GM12872 (cell line): ENCODE results near the gene PCP4L1.

ENCODE experiments used
- TF ChIP-seq, protein P1 (sequence below): IDR thresholded peaks from 3 replicates; pipeline ENCODE4 v1.5.1; 2011; ENCODE audit warnings: low read depth, mild to moderate bottlenecking, low read length, moderate library complexity; ENCODE audit not compliant: insufficient read depth

PCP4L1 gene

DNA sequence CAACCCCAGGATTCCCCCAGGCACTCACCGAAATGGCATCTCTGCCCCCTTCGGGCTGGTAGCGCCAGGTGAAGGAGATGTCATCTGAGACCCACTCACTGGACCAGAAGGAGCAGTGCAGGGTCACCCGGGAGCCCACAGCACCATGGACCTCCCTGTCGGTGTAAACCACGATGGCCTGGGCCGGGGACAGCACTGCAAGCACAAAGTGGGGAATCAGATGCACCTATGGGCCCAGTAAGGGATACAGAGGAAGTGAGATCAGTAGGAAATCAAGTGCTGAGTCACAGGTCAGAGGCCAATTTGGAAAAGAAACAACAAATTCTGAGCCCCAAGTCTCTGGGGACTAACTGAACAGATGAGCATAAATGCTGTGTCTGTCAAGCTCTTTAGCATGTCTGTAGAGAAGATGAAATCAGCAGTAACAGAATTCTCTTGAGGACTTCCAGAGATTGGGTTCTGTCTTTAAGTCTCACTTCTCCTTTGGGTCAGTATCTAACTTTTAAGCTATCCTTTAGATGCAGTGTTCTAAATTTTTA lies 48.8 kb downstream of the PCP4L1 start:
- TF ChIP-seq, protein P1, sequence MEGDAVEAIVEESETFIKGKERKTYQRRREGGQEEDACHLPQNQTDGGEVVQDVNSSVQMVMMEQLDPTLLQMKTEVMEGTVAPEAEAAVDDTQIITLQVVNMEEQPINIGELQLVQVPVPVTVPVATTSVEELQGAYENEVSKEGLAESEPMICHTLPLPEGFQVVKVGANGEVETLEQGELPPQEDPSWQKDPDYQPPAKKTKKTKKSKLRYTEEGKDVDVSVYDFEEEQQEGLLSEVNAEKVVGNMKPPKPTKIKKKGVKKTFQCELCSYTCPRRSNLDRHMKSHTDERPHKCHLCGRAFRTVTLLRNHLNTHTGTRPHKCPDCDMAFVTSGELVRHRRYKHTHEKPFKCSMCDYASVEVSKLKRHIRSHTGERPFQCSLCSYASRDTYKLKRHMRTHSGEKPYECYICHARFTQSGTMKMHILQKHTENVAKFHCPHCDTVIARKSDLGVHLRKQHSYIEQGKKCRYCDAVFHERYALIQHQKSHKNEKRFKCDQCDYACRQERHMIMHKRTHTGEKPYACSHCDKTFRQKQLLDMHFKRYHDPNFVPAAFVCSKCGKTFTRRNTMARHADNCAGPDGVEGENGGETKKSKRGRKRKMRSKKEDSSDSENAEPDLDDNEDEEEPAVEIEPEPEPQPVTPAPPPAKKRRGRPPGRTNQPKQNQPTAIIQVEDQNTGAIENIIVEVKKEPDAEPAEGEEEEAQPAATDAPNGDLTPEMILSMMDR = no peak

DNA sequence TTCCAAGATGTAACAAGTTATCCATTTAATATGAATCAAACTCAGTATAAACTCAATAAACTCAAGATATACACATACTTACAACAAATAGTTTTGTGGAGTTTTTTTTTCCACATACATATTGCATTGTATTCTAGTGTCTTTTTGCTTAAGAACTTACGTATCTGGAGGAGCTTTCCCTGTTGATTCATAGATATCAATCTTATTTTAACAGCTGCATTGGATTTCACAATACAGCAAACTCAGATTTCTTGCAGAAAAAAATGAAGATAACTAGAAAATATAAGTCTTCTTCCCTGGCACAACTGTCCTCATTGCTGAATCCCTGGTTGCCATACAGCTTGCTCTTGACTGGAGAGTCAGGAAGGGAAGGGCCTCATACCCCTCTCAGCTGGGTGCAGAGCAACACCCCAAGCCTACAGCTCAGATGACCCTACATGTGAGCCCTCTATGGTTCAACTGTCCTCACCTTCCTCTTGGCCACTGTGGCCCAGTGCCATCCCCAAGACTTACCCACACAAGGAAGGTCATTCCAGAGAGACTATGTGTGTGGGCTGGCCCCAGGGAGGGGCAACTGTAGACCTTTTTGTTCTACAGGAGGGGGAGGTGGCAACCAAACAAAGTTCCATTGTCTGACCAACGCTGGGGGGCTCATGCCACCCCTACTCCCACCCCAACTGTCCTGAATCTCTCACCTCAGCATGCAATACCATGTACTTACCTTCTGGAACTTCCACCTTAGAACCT lies 49.5 kb downstream of the PCP4L1 start:
- TF ChIP-seq, protein P1 = no peak

DNA sequence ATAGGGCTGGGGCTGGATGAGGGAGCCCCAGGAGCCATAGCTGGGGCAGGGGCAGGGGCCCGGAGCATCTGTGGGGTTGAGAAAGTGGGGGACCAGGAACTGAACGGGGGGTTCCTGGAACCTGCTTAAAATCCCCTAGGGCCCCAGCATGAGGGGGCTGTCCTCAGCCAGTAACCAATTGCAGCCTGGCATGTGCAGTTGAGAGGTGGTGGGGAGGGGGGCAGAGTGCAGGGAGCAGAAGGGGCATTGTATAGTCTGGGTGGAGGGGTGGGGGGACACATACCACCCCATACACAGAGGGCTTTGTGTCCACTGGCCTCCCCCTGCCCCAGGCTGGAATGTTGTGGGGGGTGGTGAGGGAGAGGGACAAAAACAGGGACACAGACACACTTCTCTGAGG lies 51.3 kb downstream of the PCP4L1 start, which contains the start of gene MPZ:
Gene MPZ (minus strand): TSS at position 101 of the 400 bp plus-strand sequence. CDS start 63 bp downstream, at position 38.
- TF ChIP-seq, protein P1 = no peak

DNA sequence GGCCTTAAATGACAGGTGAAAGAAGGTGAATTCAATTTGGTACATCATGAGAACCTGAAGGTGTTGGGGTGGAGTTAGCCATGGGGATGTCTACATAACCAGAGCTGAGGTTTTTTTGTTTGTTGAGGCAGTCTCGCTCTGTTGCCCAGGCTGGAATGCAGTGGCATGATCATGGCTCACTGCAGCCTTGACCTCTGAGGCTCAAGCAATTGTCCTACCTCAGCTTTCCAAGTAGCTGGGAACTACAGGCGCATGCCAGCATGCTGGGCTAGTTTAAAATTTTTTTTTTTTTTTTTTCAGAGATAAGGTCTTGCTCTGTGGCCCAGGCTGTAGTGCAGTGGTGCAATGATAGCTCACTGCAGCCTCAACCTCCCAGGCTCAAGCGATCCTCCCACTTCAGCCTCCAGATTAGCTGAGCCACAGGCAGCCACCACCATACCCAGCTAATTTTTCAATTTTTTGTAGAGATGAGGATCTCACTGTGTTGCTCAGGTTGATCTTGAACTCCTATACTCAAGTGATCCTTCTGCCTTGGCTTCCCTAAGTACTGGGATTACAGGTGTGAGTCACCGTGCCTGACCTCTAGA lies 53.1 kb downstream of the PCP4L1 start:
- TF ChIP-seq, protein P1 = no peak

DNA sequence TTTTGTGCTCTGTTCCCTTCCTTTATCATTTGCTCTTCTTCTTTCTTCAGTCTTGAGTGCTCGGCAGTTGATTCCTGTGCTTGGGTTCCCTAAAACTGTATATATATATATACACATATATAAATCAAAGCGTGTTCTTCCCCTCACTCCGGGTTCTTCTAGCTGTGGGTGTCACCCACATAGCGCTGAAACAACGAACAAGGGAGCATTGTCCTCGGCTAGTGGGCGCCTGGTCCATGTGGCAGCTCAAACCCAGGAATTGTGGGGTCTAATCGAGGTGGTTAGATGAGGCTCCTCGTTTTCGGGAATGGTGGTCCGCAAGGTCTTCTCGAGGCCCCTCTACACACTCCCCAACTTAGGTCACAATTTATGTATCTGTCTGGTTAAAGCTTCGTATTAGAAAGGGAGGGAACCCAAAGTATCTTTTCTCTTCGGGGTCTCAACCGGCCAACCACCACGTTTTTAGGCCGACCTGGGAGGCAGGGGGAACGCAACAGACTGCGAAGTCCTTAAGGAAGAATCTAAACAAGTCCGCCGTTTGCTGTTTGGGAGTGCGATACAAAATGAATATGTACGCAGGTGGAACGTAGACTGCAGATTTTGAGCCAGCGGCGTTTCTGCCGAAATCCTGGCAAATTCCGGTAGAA lies 55.1 kb downstream of the PCP4L1 start:
- TF ChIP-seq, protein P1 = no peak

DNA sequence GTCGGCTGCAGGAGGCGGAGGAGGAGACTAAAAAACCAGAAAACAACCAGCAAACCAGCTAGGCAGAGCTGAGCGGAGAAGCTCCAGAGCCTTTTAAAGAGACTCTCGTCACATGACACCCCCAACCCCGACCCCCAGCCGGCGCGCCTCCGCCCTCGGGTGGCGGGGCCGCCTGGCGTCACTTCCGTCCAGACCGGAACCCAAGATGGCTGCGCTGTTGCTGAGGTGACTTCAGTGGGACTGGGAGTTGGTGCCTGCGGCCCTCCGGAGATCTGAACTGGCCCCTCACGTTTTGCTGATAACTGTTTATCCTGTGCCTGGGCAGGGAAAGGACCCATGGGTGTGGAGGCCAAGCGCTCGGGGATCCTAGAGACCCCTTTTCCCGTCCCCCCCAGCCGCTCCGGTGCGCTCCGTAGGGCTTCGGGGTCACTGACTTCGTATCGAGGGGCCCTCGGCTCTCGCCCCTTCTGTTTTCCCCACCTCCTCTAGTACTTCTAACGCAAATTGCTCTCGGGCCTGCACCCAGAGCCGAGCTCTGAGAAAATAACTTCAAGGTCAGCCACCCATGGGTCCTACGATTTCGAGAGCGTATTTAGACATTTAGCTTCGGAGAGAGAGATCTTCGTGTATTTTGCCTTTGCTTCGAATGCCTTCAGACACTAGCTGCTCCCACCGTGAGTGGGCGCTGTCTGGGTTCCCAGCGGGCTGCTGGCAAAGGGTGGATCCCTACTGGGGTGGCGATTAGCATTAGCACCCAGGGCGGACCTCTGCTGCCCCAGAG lies 55.8 kb downstream of the PCP4L1 start, which contains the start of gene SDHC:
Gene SDHC (plus strand): TSS at position 181 of the 781 bp plus-strand sequence. CDS start 25 bp downstream, at position 206.
- TF ChIP-seq, protein P1 = peak; percentile 51
